GM12872 (cell line): Measurements from ENCODE around the gene C1orf146.

Experiments
- CTCF ChIP-seq: IDR thresholded peaks from 3 replicates; pipeline ENCODE4 v1.5.1; 2011; ENCODE audit warnings: low read depth, mild to moderate bottlenecking, low read length, moderate library complexity; ENCODE audit not compliant: insufficient read depth

The C1orf146 gene, protein sequence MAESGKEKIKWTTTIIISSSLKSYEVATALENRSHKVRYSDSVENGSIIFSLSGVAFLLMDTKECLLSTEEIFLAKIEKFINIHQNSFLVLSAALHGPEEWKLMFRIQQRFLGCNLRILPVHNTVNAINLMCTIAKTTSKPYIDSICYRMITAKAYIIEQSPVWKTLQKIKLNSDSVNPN

GRCh38 chr1:92217721-92218120 is at the start of gene C1orf146:
Gene C1orf146, plus strand, starts transcription at chr1:92217915. Its CDS starts 13,506 bp downstream, at chr1:92231421.
- no peak for TF ChIP-seq CTCF

DNA sequence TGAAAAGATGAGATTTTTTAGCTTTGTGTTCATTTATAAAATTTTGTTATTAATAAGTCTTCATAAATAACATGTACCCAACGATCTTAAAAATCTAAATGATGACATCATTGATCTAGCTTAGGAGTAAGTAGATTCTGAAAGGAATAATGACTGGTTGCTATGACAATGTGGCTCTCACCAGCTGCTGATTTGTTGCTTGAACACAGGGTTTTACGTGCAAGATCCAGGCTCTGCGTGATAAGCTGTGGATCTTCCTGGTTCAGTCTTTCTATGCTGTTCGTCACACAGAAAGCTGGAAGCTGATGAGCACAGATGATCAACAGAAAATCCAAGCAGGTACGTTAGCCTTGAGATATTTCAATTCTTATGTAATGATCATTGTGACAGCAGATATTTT is 49.1 kb upstream of the C1orf146 start:
- TF ChIP-seq CTCF = no peak

DNA sequence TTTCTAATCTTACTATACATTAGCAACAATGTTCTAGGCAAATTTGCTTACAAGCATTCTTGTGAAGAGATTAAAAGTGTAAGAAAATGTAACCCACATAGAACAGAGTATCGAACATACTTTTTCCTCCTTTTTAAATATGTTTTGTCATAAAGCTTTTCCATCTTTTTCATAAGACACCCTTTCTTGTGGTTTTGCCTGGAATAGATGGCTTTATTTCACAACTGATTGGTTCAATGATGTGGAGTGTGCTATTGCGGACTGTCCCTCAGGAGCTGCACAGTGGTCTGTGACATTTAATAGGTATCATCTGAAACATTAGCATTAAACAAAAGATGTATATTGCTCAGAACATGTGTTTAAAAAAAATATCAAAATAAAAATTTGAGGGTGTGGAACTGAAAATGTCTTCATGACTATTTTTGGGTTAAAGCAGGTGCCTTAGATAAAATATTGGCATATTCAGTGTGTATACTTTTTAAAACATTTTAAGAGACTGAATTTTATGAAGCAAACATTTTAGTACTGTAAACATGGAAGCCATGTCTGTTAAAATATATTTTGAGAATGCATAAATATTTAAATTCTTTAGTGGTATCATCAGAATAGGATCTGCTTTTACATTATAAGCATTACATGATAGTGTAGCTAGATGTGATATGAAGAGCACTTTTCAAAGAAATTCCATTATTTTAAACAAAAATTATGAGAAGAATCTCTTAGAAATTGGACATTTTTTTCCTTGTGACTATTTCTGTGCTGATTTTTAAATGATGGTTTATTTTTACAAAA is 48.3 kb upstream of the C1orf146 start:
- no peak for TF ChIP-seq CTCF

GRCh38 chr1:92184632-92185031 is 33.1 kb upstream of the C1orf146 start:
- TF ChIP-seq CTCF = no peak

GRCh38 chr1:92186081-92186480 is 31.6 kb upstream of the C1orf146 start:
- TF ChIP-seq CTCF = no peak

GRCh38 chr1:92188436-92189255 is 29.1 kb upstream of the C1orf146 start:
- TF ChIP-seq CTCF = no peak

- TF ChIP-seq CTCF = no peak
Observed at GRCh38 chr1:92191726-92192125, 26.0 kb upstream of the C1orf146 start.
